ENCODE measurements around the gene GPR151. TPM values are rescaled to one million over a fixed set of nuclear protein-coding genes. Genes with fewer than 3 reads are reported as not detected.

GPR151 gene
- polyA plus RNA-seq, 1 donor from 2014 or later = 1.0 TPM

DNA sequence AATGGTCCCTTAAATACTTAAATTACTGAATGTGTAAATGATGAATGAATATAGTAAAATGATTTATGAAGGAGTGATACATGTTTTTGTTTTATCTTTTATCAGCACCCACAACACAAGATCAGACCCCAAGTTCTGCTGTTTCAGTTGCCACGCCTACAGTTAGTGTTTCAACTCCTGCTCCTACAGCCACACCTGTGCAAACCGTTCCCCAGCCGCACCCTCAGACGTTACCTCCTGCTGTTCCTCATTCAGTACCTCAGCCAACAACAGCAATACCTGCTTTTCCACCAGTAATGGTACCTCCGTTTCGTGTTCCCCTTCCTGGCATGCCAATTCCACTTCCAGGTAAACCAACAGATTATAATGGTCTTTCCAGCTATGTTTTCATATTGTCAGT is 52.5 kb downstream of the GPR151 start:
- Histone ChIP-seq H3F3A (ENCODE audit: insufficient read depth, low read length, poor library complexity, severe bottlenecking) (no peaks in the 10 kb centered on the region), H3K27me3 (ENCODE audit: insufficient read depth, low read depth, low read length) (no peaks in the 10 kb centered on the region), H3K79me2 (replicated peaks; ENCODE audit: insufficient read depth, low read length) (peaks cover 16% of the 10 kb centered on the region), H3K4me2 (ENCODE audit: low read length) (no peak overlapping the region), H3K4me3 (ENCODE audit: low read length) (no peak overlapping the region), H3K9ac (ENCODE audit: low read length) (no peak overlapping the region), H2AFZ (ENCODE audit: low read depth, low read length) (no peak overlapping the region), H3K9me3 (ENCODE audit: low read length) (no peaks in the 10 kb centered on the region), H3K9me2 (ENCODE audit: insufficient read depth, low read length) (no peaks in the 10 kb centered on the region), H3K27ac (ENCODE audit: low read length) (no peak overlapping the region), H3K36me3 (ENCODE audit: insufficient read depth, low read length) (peaks cover 4% of the 10 kb centered on the region), H4K20me1 (ENCODE audit: insufficient read depth) (no peaks in the 10 kb centered on the region)
- TF ChIP-seq, protein P1, sequence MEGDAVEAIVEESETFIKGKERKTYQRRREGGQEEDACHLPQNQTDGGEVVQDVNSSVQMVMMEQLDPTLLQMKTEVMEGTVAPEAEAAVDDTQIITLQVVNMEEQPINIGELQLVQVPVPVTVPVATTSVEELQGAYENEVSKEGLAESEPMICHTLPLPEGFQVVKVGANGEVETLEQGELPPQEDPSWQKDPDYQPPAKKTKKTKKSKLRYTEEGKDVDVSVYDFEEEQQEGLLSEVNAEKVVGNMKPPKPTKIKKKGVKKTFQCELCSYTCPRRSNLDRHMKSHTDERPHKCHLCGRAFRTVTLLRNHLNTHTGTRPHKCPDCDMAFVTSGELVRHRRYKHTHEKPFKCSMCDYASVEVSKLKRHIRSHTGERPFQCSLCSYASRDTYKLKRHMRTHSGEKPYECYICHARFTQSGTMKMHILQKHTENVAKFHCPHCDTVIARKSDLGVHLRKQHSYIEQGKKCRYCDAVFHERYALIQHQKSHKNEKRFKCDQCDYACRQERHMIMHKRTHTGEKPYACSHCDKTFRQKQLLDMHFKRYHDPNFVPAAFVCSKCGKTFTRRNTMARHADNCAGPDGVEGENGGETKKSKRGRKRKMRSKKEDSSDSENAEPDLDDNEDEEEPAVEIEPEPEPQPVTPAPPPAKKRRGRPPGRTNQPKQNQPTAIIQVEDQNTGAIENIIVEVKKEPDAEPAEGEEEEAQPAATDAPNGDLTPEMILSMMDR (IDR thresholded peaks at IDR 0.05; ENCODE audit: poor library complexity, severe bottlenecking) = no peak
- TF ChIP-seq MXI1 (conservative IDR thresholded peaks at IDR 0.05; ENCODE audit: poor library complexity, severe bottlenecking) (no peak), POLR2AphosphoS5 (IDR thresholded peaks at IDR 0.05) (no peak), EP300 (conservative IDR thresholded peaks at IDR 0.05; ENCODE audit: poor library complexity, severe bottlenecking) (no peak), EZH2 (IDR thresholded peaks at IDR 0.05; ENCODE audit: borderline replicate concordance, insufficient read depth, low read length, poor library complexity, severe bottlenecking) (no peak), TAF1 (IDR thresholded peaks at IDR 0.05; ENCODE audit: low read depth) (no peak), SMC3 (conservative IDR thresholded peaks at IDR 0.05; ENCODE audit: poor library complexity) (no peak), RAD21 (conservative IDR thresholded peaks at IDR 0.05) (no peak)
- TF ChIP-seq, protein P2, sequence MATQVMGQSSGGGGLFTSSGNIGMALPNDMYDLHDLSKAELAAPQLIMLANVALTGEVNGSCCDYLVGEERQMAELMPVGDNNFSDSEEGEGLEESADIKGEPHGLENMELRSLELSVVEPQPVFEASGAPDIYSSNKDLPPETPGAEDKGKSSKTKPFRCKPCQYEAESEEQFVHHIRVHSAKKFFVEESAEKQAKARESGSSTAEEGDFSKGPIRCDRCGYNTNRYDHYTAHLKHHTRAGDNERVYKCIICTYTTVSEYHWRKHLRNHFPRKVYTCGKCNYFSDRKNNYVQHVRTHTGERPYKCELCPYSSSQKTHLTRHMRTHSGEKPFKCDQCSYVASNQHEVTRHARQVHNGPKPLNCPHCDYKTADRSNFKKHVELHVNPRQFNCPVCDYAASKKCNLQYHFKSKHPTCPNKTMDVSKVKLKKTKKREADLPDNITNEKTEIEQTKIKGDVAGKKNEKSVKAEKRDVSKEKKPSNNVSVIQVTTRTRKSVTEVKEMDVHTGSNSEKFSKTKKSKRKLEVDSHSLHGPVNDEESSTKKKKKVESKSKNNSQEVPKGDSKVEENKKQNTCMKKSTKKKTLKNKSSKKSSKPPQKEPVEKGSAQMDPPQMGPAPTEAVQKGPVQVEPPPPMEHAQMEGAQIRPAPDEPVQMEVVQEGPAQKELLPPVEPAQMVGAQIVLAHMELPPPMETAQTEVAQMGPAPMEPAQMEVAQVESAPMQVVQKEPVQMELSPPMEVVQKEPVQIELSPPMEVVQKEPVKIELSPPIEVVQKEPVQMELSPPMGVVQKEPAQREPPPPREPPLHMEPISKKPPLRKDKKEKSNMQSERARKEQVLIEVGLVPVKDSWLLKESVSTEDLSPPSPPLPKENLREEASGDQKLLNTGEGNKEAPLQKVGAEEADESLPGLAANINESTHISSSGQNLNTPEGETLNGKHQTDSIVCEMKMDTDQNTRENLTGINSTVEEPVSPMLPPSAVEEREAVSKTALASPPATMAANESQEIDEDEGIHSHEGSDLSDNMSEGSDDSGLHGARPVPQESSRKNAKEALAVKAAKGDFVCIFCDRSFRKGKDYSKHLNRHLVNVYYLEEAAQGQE (IDR thresholded peaks at IDR 0.05; ENCODE audit: borderline replicate concordance) = no peak

Small RNA genes within 50 kb of the gene (small RNA-seq; reads per million reads assigned to genes)
- 0 reads per million in 3 experiments for gene RF02271

Other genes starting within 250 kb of the GPR151 start
- 0.15 and 0.22 TPM in 2 replicates for gene POU4F3, start 177.4 kb downstream of the GPR151 start, polyA plus RNA-seq
- 209 and 238 TPM in 2 replicates for gene TCERG1, start 68.9 kb downstream of the GPR151 start, polyA plus RNA-seq